Stimulated activated CD8-positive, alpha-beta memory T cell treated with anti-CD3 and anti-CD28 coated beads, Interleukin-15, amount 100 ng/mL, for 4 hours (primary cell): Measurements from ENCODE around the gene PCDH9.

Experiments used
- DNase-seq, 2 donors: peaks; one replicate each; pipeline ENCODE4 v3.0.0-alpha.2; 2020; ENCODE audit warnings: low read depth in 2 of 2

The PCDH9 gene, protein sequence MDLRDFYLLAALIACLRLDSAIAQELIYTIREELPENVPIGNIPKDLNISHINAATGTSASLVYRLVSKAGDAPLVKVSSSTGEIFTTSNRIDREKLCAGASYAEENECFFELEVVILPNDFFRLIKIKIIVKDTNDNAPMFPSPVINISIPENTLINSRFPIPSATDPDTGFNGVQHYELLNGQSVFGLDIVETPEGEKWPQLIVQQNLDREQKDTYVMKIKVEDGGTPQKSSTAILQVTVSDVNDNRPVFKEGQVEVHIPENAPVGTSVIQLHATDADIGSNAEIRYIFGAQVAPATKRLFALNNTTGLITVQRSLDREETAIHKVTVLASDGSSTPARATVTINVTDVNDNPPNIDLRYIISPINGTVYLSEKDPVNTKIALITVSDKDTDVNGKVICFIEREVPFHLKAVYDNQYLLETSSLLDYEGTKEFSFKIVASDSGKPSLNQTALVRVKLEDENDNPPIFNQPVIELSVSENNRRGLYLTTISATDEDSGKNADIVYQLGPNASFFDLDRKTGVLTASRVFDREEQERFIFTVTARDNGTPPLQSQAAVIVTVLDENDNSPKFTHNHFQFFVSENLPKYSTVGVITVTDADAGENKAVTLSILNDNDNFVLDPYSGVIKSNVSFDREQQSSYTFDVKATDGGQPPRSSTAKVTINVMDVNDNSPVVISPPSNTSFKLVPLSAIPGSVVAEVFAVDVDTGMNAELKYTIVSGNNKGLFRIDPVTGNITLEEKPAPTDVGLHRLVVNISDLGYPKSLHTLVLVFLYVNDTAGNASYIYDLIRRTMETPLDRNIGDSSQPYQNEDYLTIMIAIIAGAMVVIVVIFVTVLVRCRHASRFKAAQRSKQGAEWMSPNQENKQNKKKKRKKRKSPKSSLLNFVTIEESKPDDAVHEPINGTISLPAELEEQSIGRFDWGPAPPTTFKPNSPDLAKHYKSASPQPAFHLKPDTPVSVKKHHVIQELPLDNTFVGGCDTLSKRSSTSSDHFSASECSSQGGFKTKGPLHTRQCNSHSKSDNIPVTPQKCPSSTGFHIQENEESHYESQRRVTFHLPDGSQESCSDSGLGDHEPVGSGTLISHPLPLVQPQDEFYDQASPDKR (N-terminal part only)

DNA sequence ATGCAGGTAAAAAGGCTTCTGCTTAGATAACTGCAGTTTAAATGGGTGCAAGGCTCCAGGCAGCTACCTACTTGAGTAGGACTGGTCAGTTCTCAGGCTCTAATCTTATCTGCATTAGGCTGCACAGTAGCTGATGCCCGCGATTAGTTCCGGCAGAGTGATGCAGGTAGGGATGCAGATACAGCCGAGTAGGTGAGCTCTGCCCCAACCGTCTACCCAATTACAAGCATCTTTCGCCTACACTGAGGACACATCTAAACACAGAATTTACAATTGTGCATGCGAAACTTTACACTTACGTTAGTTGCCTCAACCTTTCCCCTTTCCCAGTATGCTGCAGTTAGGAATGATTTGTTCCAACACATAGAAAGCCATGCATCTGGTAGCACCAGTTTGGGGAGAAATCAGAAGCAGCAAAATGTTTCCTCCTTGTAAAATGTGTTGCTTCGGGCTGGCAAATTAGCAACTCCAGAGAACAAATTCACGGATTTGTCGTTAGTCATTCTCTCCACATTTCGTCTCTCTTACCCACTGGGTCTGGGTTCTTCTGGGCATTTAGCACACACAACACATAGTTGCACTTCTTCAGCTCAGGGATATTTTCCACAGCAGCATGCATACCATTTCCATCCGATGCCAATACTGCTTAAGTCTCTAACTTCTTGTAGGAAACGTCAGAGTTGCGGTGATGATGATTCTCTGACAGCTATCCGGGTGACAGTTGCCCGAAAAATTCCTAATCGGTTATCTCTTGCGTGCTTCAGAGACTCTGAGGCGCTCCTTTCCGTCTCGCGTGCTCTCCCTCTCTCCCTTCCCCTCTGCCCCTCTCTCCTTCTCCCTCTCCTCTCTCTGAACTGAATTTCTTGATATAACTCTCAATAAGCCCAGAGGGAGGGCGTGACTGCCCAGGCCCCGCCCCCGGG lies at the start of gene PCDH9:
Gene PCDH9 (minus strand): TSS at position 856 of the 923 bp plus-strand sequence. CDS start 1,896 bp downstream, outside the sequence.
- no peak for DNase-seq

DNA sequence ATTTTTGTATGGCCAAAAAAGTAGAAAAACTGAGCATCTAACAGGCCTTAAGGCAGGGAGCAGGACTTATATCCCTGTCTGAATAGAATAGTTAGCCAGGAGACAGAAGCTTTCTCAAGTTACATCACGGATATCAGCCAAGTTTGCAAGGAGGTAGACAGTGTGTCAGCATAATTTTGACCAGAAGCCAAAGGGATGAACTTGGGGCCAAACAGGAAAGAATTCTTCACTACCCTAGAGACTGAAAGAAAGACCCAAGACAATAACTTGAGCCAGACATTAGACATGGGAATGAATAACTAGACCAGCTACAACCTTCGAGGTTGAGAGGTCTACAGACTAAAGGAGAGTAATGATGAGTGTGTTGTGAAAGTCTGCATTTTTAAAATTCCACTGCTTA lies 48.1 kb upstream of the PCDH9 start:
- no peak for DNase-seq

DNA sequence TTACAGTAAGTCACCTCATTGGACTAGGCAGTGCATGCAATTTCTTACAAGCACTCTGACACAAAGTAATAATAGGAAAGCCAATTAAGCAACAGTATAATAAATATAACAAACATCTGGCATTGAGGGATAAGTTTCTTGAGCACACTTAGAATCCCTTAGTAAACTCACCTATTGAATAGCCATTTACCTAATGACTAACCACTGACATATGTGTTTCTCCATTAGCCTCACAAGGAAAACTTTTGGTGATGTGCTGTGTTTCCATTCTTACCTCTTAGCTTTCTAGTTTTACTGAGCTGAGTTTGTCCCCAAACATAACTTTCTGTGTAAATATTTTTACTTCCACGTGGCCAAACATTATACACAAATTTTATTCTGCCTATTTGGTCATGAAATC lies 47.4 kb upstream of the PCDH9 start:
- no peak for DNase-seq

DNA sequence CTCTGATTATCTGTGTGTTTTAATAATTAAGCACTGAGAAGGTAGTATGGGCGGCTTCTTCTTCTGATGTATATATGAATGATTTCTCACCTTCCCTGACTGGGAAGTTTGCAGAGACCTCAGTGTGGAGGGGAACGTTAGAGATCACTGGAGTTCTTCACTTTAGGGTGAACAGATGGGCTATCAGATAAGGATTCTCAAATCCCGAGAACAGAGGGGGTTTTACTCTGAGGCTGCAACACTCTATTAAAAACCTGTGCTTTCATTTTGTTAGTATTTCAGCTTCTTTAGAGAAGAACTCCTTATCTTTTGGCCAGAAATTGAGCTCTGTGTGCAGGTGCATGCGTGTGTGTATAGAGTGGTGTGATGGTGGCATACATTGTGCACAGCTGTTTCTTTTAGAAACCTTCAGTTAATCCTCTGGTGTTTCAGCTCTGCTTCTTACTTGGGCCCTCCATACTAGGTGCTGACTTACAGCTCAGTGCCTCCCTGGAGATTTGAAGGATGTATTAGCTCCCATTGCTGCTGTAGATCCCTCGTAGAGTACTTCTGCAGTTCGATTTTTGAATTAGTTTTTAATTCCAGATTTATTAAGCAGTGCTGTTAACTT lies 45.3 kb upstream of the PCDH9 start:
- no peak for DNase-seq

DNA sequence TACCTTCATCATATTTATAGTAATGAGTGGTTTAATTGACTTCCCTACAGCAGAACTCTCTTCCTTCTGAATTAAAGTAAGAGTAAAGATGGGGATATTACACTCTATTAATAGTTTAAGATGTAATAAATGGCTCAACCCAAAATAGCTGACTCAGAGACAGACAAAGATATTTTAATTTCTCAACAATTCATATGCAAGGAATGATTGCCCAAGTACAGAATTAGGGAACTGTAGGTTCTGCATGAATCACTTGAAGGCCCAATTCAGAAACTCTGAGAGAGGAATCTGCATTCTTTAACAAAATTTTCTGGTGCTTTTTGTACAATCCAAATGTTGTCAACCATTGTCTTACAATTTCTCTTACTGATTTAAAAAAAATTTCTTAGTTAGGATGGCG lies 42.9 kb upstream of the PCDH9 start:
- DNase-seq = no peak

DNA sequence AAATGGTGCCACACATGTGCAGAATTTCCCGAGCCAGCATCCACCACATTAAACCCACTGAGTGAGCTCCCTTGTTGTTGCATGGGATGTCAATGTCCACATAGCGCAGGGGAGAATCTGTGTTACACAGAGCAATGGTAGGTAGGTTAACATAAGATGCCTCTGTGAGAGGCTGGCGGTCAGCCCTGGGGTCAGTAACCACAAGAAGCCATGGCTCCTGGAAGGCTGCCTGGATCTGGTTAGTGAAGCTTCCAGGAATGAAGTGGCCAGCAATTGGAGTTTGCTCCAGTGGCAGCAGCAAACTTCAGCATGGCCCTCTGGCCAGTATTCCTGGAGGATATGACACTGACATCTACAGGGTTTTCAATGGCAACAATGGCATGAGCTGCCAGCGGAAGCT lies 37.0 kb upstream of the PCDH9 start:
- no peak for DNase-seq

DNA sequence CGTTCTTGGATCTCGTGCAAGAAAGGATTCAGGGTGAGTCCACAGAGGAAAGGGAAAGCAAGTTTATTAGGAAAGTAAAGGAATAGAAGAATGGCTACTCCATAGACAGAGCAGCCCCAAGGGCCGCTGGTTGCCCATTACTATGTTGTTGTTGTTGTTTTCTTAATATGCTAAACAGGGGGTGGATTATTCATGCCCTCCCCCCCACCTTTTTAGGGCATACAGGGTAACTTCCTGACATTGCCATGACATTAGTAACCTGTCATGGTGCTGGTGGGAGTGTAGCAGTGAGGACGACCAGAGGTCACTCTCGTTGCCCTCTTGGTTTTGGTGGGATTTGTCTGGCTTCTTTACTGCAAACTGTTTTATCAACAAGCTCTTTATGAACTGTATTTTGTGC lies 29.1 kb upstream of the PCDH9 start:
- DNase-seq = no peak

DNA sequence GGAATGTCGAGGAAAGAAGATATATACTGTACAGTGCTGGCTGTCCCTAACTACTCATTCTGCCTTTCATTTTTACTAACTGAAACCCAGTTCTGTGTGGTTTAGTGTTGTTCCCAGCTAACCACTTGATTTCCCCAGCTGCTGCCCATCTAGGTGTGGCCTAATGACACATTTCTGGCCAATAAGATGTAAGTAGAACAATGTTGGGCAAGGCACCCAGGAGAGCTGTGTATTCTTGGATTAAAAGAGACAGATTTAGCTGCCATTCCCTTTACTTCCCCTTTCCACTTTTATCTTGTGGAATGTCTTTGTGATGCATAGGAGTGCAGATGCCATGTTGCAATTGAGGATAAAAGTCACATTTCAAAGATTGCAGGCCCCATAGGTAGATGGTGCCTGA lies 28.3 kb upstream of the PCDH9 start:
- DNase-seq = no peak

DNA sequence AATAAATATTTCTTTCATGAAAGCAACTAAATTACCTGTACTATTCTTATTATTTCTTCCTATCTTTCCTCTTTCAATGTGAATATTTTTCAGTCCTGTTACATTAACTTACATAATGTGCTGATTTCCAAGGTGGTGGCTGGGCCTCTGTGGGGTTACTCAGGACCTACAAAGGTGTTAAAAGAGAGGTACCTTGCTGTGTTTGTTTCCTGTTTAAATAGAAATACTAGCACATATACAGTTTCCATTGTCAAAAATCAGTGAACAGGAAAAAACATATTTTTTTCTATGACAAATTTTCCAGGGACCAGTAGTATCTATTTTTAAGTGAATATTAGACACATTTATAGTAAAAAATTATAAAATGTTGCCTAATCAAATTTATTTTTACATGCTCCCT lies 8.7 kb upstream of the PCDH9 start:
- no peak for DNase-seq

DNA sequence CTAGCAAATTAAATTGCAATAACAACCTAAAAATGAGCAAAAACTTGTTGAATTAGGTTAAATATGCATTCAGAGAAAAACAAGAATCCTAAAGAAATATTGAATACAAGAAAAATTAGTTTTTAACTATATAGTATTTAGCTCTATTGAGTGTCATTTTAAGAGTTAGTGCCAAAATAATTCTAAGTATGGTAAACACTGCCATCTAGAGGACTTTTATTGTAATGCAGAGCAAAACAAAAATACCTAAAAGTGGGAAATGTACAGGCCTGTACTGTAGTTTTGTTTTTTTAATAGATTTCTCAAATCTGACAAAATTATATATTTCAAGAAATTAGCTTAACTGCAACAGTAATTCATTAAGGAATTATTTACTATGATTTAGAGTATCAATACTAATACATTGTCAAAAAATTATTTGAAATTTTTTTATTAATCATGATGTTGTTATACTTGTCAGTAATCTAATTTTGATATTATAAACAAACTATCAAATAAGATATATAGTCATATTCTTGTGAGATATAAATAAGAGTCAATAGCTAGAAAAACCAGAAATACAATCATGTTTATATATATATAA lies 8.2 kb upstream of the PCDH9 start:
- no peak for DNase-seq

DNA sequence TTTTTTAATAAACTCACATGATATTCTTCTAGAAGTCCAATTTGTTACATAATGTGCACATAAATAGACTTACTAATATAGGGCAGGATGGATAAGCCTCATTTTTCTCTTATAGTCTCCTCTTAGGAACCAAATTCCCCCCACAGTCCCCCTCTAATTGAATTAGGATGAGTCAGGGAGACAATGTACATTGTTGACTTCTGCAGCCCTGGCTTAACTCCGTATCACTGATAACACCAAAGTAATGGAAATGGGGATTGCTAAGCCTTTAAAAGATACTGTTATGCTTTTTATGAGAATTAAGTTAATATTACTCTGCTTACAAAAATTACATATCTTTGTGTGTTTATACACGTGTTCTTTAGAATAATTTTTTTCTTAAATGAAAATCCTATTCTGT lies 5.1 kb upstream of the PCDH9 start:
- no peak for DNase-seq

DNA sequence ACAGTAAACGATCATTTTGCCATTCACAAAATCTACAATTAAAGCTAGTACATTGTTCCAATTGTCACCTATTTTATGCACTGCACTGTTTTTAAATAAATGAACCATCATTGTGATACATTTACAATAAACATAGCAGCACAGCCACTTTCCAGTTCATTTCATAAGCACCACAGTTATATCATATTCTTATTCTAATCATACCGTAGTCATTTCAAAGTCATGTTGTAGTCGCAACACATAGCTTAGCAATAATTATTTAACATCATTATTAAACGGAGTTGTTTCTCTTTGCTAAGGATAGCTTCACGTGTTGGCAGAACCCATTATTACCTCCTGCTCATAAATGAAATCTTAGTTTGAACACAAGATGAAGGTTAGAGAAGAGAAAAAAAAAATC lies 2.2 kb upstream of the PCDH9 start:
- DNase-seq = no peak

DNA sequence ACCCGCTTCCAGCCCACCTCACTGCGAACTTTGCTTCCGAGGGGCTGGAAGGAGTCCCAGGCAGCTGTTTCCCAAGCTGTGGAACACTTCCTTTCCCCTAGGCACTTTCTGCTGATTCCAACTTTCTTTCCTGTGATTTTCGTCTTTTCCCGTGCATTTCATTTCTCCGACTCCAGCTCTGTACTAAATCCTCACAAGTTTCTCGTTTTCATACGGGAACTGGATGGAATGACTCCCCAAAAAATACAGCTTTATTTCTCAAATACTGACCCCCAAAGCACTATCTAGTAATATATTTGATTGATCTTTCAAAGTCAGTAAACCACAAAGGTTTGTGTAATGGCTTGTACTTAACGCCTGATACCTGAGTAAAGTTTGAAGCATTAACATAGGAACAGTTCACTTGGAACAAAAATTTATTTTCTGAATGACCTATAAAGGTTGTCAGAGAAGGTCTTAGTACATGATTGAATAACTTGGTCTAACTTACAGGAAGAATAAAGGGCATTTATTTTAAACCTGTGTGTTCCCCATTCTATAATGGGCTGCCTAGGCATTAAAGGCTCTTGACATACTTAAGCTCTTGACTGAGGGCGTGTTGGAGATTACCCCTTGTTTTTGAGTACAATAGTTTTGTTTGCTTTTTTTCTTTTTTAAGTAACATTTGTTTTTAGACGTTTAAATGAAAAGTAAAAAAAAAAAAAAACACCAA lies 1.3 kb upstream of the PCDH9 start:
- no peak for DNase-seq

DNA sequence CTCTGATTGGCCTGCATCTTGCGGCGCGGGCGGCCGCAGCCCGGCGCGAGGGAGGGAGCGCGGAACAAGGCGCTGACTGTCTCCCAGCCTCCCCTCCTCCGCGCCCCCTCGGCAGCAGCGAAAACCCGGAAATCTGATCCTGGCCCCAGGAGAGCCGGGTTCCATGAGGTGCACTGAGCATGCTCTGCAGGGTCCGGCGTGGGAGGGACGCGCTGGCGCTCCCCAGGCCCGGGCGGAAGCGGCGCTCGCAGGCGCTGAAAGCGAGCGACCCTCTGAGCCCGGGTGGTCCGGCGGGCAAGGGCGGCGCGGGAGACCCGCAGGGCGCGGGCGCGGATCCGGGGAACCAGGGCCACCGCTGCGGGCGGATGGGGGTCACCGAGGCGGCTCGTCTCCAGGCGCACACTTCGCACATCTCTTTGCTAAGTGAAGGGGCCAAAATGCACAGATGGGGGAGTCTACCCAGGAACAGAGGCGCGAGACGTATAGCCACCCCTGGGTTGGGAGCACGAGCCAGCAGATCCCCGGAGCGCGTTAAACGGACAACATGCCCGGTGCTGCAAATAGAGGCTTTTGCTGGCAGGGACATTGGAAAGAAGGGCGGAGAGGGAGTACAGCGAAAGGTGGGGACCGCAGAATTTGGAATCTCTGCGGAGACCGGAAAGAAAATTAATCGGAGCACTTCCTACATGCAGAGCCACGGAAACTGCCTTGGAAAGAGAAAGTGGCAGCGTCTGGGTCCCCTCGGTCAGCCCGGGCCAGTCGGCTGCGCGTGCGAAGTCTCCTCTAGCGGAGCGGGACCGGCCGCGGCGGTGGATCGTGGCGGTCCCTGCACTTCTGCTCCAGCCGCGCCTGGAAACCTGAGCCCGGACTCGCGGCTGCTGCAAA lies 510 bp upstream of the PCDH9 start:
- DNase-seq = peak; percentile 72

DNA sequence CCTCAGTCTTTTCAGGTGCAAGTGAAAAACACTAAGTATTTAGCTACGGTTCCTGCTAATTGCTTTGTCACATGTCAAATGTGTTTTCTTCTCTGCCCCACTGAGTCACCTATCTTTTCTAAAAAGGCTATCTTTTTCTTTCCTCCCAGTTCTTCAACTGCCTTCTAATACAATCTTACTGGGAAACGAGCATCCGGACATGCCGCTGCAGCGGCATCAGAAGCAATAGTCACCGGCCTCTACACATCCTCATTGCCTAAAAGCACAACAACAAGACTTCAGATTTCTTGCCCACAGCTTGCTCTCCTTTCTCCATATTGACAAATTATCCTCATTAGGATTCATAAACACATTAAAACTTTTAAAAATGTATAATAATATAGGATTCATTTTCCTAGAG lies 1.2 kb downstream of the PCDH9 start:
- no peak for DNase-seq

DNA sequence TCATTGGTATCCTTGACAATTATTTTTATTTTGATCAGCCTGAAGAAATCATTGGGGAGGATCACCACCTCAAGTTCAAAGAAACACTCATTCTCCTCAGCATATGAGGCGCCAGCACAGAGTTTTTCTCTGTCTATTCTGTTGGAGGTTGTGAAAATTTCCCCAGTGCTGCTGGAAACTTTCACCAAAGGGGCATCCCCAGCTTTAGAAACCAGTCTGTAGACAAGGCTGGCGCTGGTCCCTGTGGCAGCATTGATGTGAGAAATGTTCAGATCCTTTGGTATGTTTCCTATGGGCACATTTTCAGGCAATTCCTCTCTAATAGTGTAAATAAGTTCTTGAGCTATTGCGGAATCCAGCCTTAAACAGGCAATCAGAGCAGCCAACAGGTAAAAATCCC lies 2.1 kb downstream of the PCDH9 start:
- DNase-seq = no peak

DNA sequence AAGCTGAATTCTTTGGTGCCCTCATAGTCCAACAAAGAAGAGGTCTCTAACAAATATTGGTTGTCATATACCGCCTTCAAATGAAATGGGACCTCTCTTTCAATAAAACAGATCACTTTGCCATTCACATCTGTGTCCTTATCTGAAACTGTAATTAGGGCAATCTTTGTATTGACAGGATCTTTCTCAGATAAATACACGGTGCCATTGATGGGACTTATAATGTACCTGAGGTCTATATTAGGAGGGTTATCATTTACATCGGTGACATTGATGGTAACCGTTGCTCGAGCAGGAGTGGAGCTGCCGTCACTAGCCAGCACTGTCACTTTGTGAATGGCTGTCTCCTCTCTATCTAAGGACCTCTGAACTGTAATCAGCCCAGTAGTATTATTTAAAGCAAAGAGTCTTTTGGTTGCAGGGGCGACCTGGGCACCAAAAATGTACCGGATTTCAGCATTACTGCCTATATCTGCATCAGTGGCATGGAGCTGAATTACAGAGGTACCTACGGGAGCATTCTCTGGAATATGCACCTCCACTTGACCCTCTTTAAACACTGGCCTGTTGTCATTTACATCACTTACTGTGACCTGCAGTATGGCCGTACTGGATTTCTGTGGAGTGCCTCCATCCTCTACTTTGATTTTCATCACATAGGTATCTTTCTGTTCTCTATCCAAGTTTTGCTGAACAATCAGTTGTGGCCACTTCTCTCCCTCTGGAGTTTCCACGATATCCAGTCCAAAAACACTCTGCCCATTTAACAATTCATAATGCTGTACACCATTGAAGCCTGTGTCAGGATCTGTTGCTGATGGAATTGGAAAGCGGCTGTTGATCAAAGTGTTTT lies 2.8 kb downstream of the PCDH9 start:
- no peak for DNase-seq

DNA sequence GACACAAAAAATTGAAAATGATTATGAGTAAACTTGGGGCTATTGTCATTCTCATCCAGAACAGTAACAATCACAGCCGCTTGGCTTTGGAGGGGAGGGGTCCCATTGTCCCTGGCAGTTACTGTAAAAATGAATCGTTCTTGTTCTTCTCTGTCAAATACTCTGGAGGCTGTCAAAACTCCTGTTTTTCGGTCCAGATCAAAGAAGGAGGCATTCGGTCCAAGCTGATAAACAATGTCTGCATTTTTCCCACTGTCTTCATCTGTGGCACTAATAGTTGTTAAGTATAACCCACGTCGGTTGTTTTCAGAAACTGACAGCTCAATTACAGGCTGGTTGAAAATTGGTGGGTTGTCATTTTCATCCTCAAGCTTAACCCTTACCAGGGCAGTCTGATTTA lies 3.4 kb downstream of the PCDH9 start:
- no peak for DNase-seq
